Neural progenitor cell (in vitro differentiated cells): ENCODE measurements around the gene ANO2. TPM values are rescaled to one million over a fixed set of nuclear protein-coding genes. Genes with fewer than 3 reads are reported as not detected.
A peak's percentile ranks its signal among the peaks of the same experiment; 100 is the strongest.

Experiments used
- DNase-seq: peaks from one replicate; pipeline ENCODE4 v3.0.0-alpha.2; 2016; ENCODE audit warnings: low spot score
- H2AFZ ChIP-seq: fragments of 200-600 bp; sonication (generic); replicated peaks from 2 replicates; pipeline ENCODE4 v1.6.1; 2016; ENCODE audit warnings: antibody characterized with exemption
- H3F3A ChIP-seq: fragments of 200-600 bp; sonication (generic); 2 replicates; pipeline ENCODE4 v1.6.1; 2016; ENCODE audit warnings: antibody characterized with exemption, low read depth
- H3K27ac ChIP-seq: fragments of 200-600 bp; sonication (generic); 2 replicates; pipeline ENCODE4 v1.5.1; 2016; ENCODE audit warnings: mild to moderate bottlenecking
- H3K27me3 ChIP-seq: fragments of 200-600 bp; sonication (generic); 2 replicates; pipeline ENCODE4 v1.6.1; 2016; ENCODE audit warnings: mild to moderate bottlenecking, moderate library complexity
- H3K36me3 ChIP-seq: fragments of 200-600 bp; sonication (generic); 2 replicates; pipeline ENCODE4 v1.5.1; 2016
- H3K4me1 ChIP-seq: fragments of 200-600 bp; sonication (generic); 2 replicates; pipeline ENCODE4 v1.6.1; 2016; ENCODE audit warnings: mixed run types
- H3K4me2 ChIP-seq: fragments of 200-600 bp; sonication (generic); 2 replicates; pipeline ENCODE4 v1.6.1; 2016
- H3K4me3 ChIP-seq: fragments of 200-600 bp; sonication (generic); 2 replicates; pipeline ENCODE4 v1.5.1; 2016
- H3K79me2 ChIP-seq: fragments of 200-600 bp; sonication (generic); 2 replicates; pipeline ENCODE4 v1.6.1; 2016; ENCODE audit warnings: low read depth
- H3K9ac ChIP-seq: fragments of 200-600 bp; sonication (generic); 2 replicates; pipeline ENCODE4 v1.6.1; 2016
- H3K9me3 ChIP-seq: fragments of 200-600 bp; sonication (generic); 2 replicates; pipeline ENCODE4 v1.5.1; 2016; ENCODE audit warnings: low read depth
- H4K20me1 ChIP-seq: fragments of 200-600 bp; sonication (generic); 2 replicates; pipeline ENCODE4 v1.6.1; 2016; ENCODE audit warnings: low read depth
- H3K27ac Mint-ChIP-seq: 3 replicates; pipeline ENCODE4 v1.8.0; 2021; ENCODE audit warnings: mixed read lengths
- H3K27me3 Mint-ChIP-seq: 2 replicates; pipeline ENCODE4 v1.8.0; 2022; ENCODE audit warnings: low read depth, mild to moderate bottlenecking, inconsistent platforms, moderate library complexity, mixed read lengths; ENCODE audit not compliant: insufficient read depth
- H3K36me3 Mint-ChIP-seq: 3 replicates; pipeline ENCODE4 v1.8.0; 2021; ENCODE audit warnings: mixed read lengths
- H3K4me1 Mint-ChIP-seq: 3 replicates; pipeline ENCODE4 v1.8.0; 2021; ENCODE audit warnings: mixed read lengths
- H3K4me3 Mint-ChIP-seq: 3 replicates; pipeline ENCODE4 v1.8.0; 2021; ENCODE audit warnings: mild to moderate bottlenecking, moderate library complexity, mixed read lengths
- H3K9me3 Mint-ChIP-seq: 3 replicates; pipeline ENCODE4 v1.8.0; 2020; ENCODE audit warnings: mixed read lengths
- CTCF ChIP-seq: fragments of 200-600 bp; sonication (generic); IDR thresholded peaks from 2 replicates; pipeline ENCODE4 v1.5.1; 2017; ENCODE audit warnings: antibody characterized with exemption, mild to moderate bottlenecking
- EZH2 ChIP-seq: fragments of 200-600 bp; sonication (generic); IDR thresholded peaks from 2 replicates; pipeline ENCODE4 v1.6.1; 2017; ENCODE audit warnings: antibody characterized with exemption, mild to moderate bottlenecking, moderate library complexity
- EZH2phosphoT487 ChIP-seq: fragments of 200-600 bp; sonication (generic); IDR thresholded peaks from 2 replicates; pipeline ENCODE4 v1.6.1; 2017; ENCODE audit warnings: antibody characterized with exemption
- total RNA-seq: library from RNA; depleted of rRNA; stranded (reverse); fragments of >200 nt; gene quantifications from 2 replicates; pipeline ENCODE4 v1.2.3, GENCODE V29; 2015; ENCODE audit warnings: low replicate concordance

Gene ANO2
- total RNA-seq, 1 donor from 2014 or later, result 4.8 TPM

- Histone ChIP-seq H3K4me2 (no peak overlapping the region), H3K27ac (no peak overlapping the region), H3K9me3 (no peaks in the 10 kb centered on the region), H3K36me3 (no peaks in the 10 kb centered on the region), H3K4me1 (peaks cover 24% of the 10 kb centered on the region), H2AFZ (no peak overlapping the region), H3K79me2 (no peaks in the 10 kb centered on the region), H3K27me3 (no peaks in the 10 kb centered on the region), H4K20me1 (no peaks in the 10 kb centered on the region), H3K9ac (no peak overlapping the region), H3K4me3 (no peak overlapping the region), H3F3A (no peaks in the 10 kb centered on the region)
- no peaks in the 10 kb centered on the region for H3K9me3 Mint-ChIP-seq
- H3K4me3 Mint-ChIP-seq, result no peak overlapping the region
- DNase-seq, result no peak
- peaks cover 23% of the 10 kb centered on the region for H3K4me1 Mint-ChIP-seq
- no peak overlapping the region for H3K27ac Mint-ChIP-seq
- TF ChIP-seq EZH2 (no peak), CTCF (no peak), EZH2phosphoT487 (no peak)
- H3K27me3 Mint-ChIP-seq, result peaks cover 8% of the 10 kb centered on the region
- peaks cover 3% of the 10 kb centered on the region for H3K36me3 Mint-ChIP-seq
Measured at GRCh38 chr12:5562581-5562980, 382.5 kb downstream of the ANO2 start.

GRCh38 chr12:5561846-5562245 is 383.2 kb downstream of the ANO2 start:
- Histone ChIP-seq H3K79me2 (no peaks in the 10 kb centered on the region), H3F3A (no peaks in the 10 kb centered on the region), H4K20me1 (no peaks in the 10 kb centered on the region), H3K4me3 (no peak overlapping the region), H3K9ac (no peak overlapping the region), H3K27ac (no peak overlapping the region), H3K4me2 (no peak overlapping the region), H3K36me3 (no peaks in the 10 kb centered on the region), H3K9me3 (no peaks in the 10 kb centered on the region), H3K27me3 (no peaks in the 10 kb centered on the region), H2AFZ (no peak overlapping the region), H3K4me1 (peaks cover 24% of the 10 kb centered on the region)
- H3K4me1 Mint-ChIP-seq, result peaks cover 23% of the 10 kb centered on the region
- H3K36me3 Mint-ChIP-seq, result peaks cover 3% of the 10 kb centered on the region
- H3K27me3 Mint-ChIP-seq, result peaks cover 5% of the 10 kb centered on the region
- DNase-seq, result no peak
- H3K9me3 Mint-ChIP-seq, result no peaks in the 10 kb centered on the region
- H3K4me3 Mint-ChIP-seq, result no peak overlapping the region
- TF ChIP-seq EZH2, result no peak
- TF ChIP-seq CTCF, result no peak
- TF ChIP-seq EZH2phosphoT487, result no peak
- no peak overlapping the region for H3K27ac Mint-ChIP-seq

DNA sequence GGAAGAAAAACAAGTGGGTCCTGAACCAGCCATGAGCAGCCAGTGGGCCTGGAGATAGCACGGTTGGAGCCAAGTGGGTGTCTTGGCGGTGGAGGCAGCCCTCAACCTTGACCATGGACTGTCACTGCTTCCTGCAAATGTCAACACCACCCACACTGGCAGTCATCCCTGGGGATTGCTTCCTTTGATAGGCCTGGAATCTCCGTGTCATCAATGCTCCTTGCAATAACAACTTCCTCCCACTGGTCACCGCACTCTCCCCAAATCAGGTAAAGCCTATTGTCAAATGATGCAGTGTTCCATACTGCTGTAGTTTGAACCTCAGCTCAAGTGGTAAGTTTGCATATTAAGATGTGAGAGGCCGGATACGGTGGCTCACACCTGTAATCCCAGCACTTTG is 384.0 kb downstream of the ANO2 start:
- H3K4me2 ChIP-seq, result no peak overlapping the region
- Mint-ChIP-seq H3K4me1 (peaks cover 23% of the 10 kb centered on the region), H3K4me3 (no peak overlapping the region), H3K9me3 (no peaks in the 10 kb centered on the region), H3K27ac (peak overlapping the region; percentile 66), H3K36me3 (peaks cover 3% of the 10 kb centered on the region), H3K27me3 (peaks cover 5% of the 10 kb centered on the region)
- no peak for DNase-seq
- H4K20me1 ChIP-seq, result no peaks in the 10 kb centered on the region
- H3K9me3 ChIP-seq, result no peaks in the 10 kb centered on the region
- H3K27ac ChIP-seq, result no peak overlapping the region
- H3K9ac ChIP-seq, result no peak overlapping the region
- no peaks in the 10 kb centered on the region for H3K79me2 ChIP-seq
- no peaks in the 10 kb centered on the region for H3K36me3 ChIP-seq
- H3K27me3 ChIP-seq, result no peaks in the 10 kb centered on the region
- no peak overlapping the region for H2AFZ ChIP-seq
- H3K4me1 ChIP-seq, result peaks cover 24% of the 10 kb centered on the region
- no peak overlapping the region for H3K4me3 ChIP-seq
- TF ChIP-seq EZH2 (no peak), EZH2phosphoT487 (no peak), CTCF (no peak)
- no peaks in the 10 kb centered on the region for H3F3A ChIP-seq
